Smooth muscle cell (in vitro differentiated cells): Measurements from ENCODE around the gene SLC30A10. TPM values are rescaled to one million over a fixed set of nuclear protein-coding genes. Genes with fewer than 3 reads are reported as not detected.
"Not testable (repeated sequence)": the region's sequence is repeated elsewhere in the genome, so short reads cannot be mapped to it uniquely, and the experiment has no call there.

Source experiments
- DNase-seq: peaks from one replicate; lab custom pipeline; 2025; ENCODE audit not compliant: unreplicated experiment; lab: John Stamatoyannopoulos, UW
- H2AFZ ChIP-seq: fragments of 200-600 bp; sonication (generic); 2 replicates; pipeline ENCODE4 v1.6.0; 2016; ENCODE audit warnings: antibody characterized with exemption, low read depth, mild to moderate bottlenecking
- H3F3A ChIP-seq: fragments of 200-600 bp; sonication (generic); 2 replicates; pipeline ENCODE4 v1.6.0; 2017; ENCODE audit warnings: antibody characterized with exemption, low read depth
- H3K27ac ChIP-seq: fragments of 200-600 bp; sonication (generic); 2 replicates; pipeline ENCODE4 v1.5.1; 2016; ENCODE audit warnings: low read depth, mild to moderate bottlenecking
- H3K27me3 ChIP-seq: fragments of 200-600 bp; sonication (generic); 2 replicates; pipeline ENCODE4 v1.6.1; 2016; ENCODE audit warnings: low read depth, mild to moderate bottlenecking
- H3K36me3 ChIP-seq: fragments of 200-600 bp; sonication (generic); 2 replicates; pipeline ENCODE4 v1.5.1; 2016; ENCODE audit warnings: low read depth
- H3K4me1 ChIP-seq: fragments of 200-600 bp; sonication (generic); 2 replicates; pipeline ENCODE4 v1.5.1; 2016; ENCODE audit warnings: low read depth
- H3K4me2 ChIP-seq: fragments of 200-600 bp; sonication (generic); 2 replicates; pipeline ENCODE4 v1.6.0; 2016; ENCODE audit warnings: mild to moderate bottlenecking
- H3K4me3 ChIP-seq: fragments of 200-600 bp; sonication (generic); 2 replicates; pipeline ENCODE4 v1.5.1; 2016; ENCODE audit warnings: mild to moderate bottlenecking
- H3K79me2 ChIP-seq: fragments of 200-600 bp; sonication (generic); 2 replicates; pipeline ENCODE4 v1.6.0; 2016; ENCODE audit warnings: low read depth, mild to moderate bottlenecking
- H3K9ac ChIP-seq: fragments of 200-600 bp; sonication (generic); 2 replicates; pipeline ENCODE4 v1.6.0; 2016; ENCODE audit warnings: low read depth
- H3K9me3 ChIP-seq: fragments of 200-600 bp; sonication (generic); replicated peaks from 2 replicates; pipeline ENCODE4 v1.5.1; 2016; ENCODE audit warnings: low read depth
- H4K20me1 ChIP-seq: fragments of 200-600 bp; sonication (generic); 2 replicates; pipeline ENCODE4 v1.6.0; 2016; ENCODE audit warnings: low read depth
- CTCF ChIP-seq: fragments of 200-600 bp; sonication (generic); IDR thresholded peaks from 2 replicates; pipeline ENCODE4 v1.5.1; 2017; ENCODE audit warnings: borderline replicate concordance, mild to moderate bottlenecking, antibody characterized with exemption; ENCODE audit not compliant: insufficient read depth, poor library complexity, severe bottlenecking
- WGBS: methylation state at CpG from one replicate; pipeline ENCODE4 v1.1.7; 2016; ENCODE audit warnings: low lambda C conversion rate; 5-methylcytosine and 5-hydroxymethylcytosine counted together
- polyA plus RNA-seq: library from polyadenylated mRNA; unstranded; fragments of >200 nt; fragmentation: Nextera tagmentation; extraction: Ambion mirVana; gene quantifications from 2 replicates; pipeline ENCODE4 v1.2.1, GENCODE V29; 2016
- total RNA-seq: library from RNA; depleted of rRNA; stranded (reverse); fragments of >200 nt; gene quantifications from 2 replicates; pipeline ENCODE4 v1.2.3, GENCODE V29; 2014

Gene SLC30A10
- total and polyA plus RNA-seq, 2 experiments from 2014 or later: not detected

GRCh38 chr1:219882096-219882495 lies 46.3 kb downstream of the SLC30A10 start:
- no peak overlapping the region for H2AFZ ChIP-seq
- no peak overlapping the region for H3K9ac ChIP-seq
- no peak overlapping the region for H3K27ac ChIP-seq
- no peak for TF ChIP-seq CTCF
- no peak for DNase-seq
- peaks cover 22% of the 10 kb centered on the region for H3K27me3 ChIP-seq
- H3K79me2 ChIP-seq: no peaks in the 10 kb centered on the region
- H3F3A ChIP-seq: no peaks in the 10 kb centered on the region
- no peak overlapping the region for H3K4me2 ChIP-seq
- H3K4me1 ChIP-seq: peaks cover 4% of the 10 kb centered on the region
- H3K36me3 ChIP-seq: no peaks in the 10 kb centered on the region
- no peak overlapping the region for H3K4me3 ChIP-seq
- H3K9me3 ChIP-seq: no peaks in the 10 kb centered on the region
- H4K20me1 ChIP-seq: no peaks in the 10 kb centered on the region
- 81% methylated on average over 3 of the region's 3 CpGs for WGBS

GRCh38 chr1:219880765-219881457 lies 47.4 kb downstream of the SLC30A10 start:
- H3K9me3 ChIP-seq: no peaks in the 10 kb centered on the region
- no peak for TF ChIP-seq CTCF

GRCh38 chr1:219876798-219877209 lies 51.6 kb downstream of the SLC30A10 start:
- no peak for DNase-seq
- Histone ChIP-seq H3K9me3 (no peaks in the 10 kb centered on the region), H4K20me1 (no peaks in the 10 kb centered on the region), H3K4me1 (peaks cover 8% of the 10 kb centered on the region), H3K79me2 (no peaks in the 10 kb centered on the region), H2AFZ (no peak overlapping the region), H3K4me3 (no peak overlapping the region), H3K4me2 (no peak overlapping the region), H3K9ac (no peak overlapping the region), H3F3A (no peaks in the 10 kb centered on the region), H3K27ac (no peak overlapping the region), H3K27me3 (peaks cover 40% of the 10 kb centered on the region), H3K36me3 (no peaks in the 10 kb centered on the region)
- TF ChIP-seq CTCF: no peak
- WGBS: 73% methylated on average over 5 of the region's 5 CpGs

More at GRCh38 chr1:219880765-219881457, 47.4 kb downstream of the SLC30A10 start:
- H3K27me3 ChIP-seq: peaks cover 24% of the 10 kb centered on the region
- no peak overlapping the region for H3K4me2 ChIP-seq
- no peaks in the 10 kb centered on the region for H3K36me3 ChIP-seq
- DNase-seq: no peak
- H3K79me2 ChIP-seq: no peaks in the 10 kb centered on the region
- H3F3A ChIP-seq: no peaks in the 10 kb centered on the region
- H3K4me3 ChIP-seq: no peak overlapping the region
- H3K27ac ChIP-seq: no peak overlapping the region
- H2AFZ ChIP-seq: no peak overlapping the region
- H3K9ac ChIP-seq: no peak overlapping the region
- no peaks in the 10 kb centered on the region for H4K20me1 ChIP-seq
- H3K4me1 ChIP-seq: peaks cover 4% of the 10 kb centered on the region

- Histone ChIP-seq H3K4me2 (no peak overlapping the region), H3K9ac (no peak overlapping the region), H3K36me3 (no peaks in the 10 kb centered on the region), H3K4me1 (peaks cover 8% of the 10 kb centered on the region), H4K20me1 (no peaks in the 10 kb centered on the region), H3K27ac (no peak overlapping the region), H3K9me3 (no peaks in the 10 kb centered on the region), H2AFZ (no peak overlapping the region), H3K27me3 (peaks cover 40% of the 10 kb centered on the region), H3K79me2 (no peaks in the 10 kb centered on the region), H3K4me3 (no peak overlapping the region), H3F3A (no peaks in the 10 kb centered on the region)
- TF ChIP-seq CTCF: no peak
- DNase-seq: no peak
- WGBS: 71% methylated on average over 3 of the region's 3 CpGs
These were observed 52.5 kb downstream of the SLC30A10 start for GRCh38 chr1:219875860-219876259.

GRCh38 chr1:219872538-219872937 lies 55.8 kb downstream of the SLC30A10 start:
- H3K79me2 ChIP-seq, H3K36me3 ChIP-seq, DNase-seq, H3F3A ChIP-seq, H3K27ac ChIP-seq, H3K4me1 ChIP-seq, H2AFZ ChIP-seq, H4K20me1 ChIP-seq, H3K9me3 ChIP-seq, H3K4me2 ChIP-seq, H3K4me3 ChIP-seq, H3K9ac ChIP-seq: not testable (repeated sequence)
- 88% methylated on average over 1 of the region's 1 CpG for WGBS
- peaks cover 18% of the 10 kb centered on the region for H3K27me3 ChIP-seq
